Mononuclear cell (primary cell): ENCODE data around the gene RBX1. TPM values are rescaled to one million over a fixed set of nuclear protein-coding genes. Genes with fewer than 3 reads are reported as not detected.
A peak's percentile ranks its signal among the peaks of the same experiment; 100 is the strongest.
"Not testable (repeated sequence)": the region's sequence is repeated elsewhere in the genome, so short reads cannot be mapped to it uniquely, and the experiment has no call there.

Experiments used
- H3K27me3 ChIP-seq: 2 replicates; pipeline ENCODE4 v1.6.0; 2011; ENCODE audit warnings: low read length, control low read depth; ENCODE audit not compliant: insufficient read depth
- H3K4me1 ChIP-seq: 2 replicates; pipeline ENCODE4 v1.5.1; 2011; ENCODE audit warnings: mild to moderate bottlenecking, low read length, control low read depth; ENCODE audit not compliant: insufficient read depth
- H3K4me3 ChIP-seq: 2 replicates; pipeline ENCODE4 v1.5.1; 2011; ENCODE audit warnings: mild to moderate bottlenecking, low read length, moderate library complexity
- H3K9me3 ChIP-seq: 2 replicates; pipeline ENCODE4 v1.5.1; 2011; ENCODE audit warnings: low read depth, mild to moderate bottlenecking, control low read depth, low read length
- total RNA-seq: library from RNA; depleted of rRNA; stranded (reverse); fragments of >200 nt; gene quantifications from one replicate; pipeline ENCODE4 v1.2.3, GENCODE V29; 2012

The RBX1 gene
- total RNA-seq, result 24.7 TPM

DNA sequence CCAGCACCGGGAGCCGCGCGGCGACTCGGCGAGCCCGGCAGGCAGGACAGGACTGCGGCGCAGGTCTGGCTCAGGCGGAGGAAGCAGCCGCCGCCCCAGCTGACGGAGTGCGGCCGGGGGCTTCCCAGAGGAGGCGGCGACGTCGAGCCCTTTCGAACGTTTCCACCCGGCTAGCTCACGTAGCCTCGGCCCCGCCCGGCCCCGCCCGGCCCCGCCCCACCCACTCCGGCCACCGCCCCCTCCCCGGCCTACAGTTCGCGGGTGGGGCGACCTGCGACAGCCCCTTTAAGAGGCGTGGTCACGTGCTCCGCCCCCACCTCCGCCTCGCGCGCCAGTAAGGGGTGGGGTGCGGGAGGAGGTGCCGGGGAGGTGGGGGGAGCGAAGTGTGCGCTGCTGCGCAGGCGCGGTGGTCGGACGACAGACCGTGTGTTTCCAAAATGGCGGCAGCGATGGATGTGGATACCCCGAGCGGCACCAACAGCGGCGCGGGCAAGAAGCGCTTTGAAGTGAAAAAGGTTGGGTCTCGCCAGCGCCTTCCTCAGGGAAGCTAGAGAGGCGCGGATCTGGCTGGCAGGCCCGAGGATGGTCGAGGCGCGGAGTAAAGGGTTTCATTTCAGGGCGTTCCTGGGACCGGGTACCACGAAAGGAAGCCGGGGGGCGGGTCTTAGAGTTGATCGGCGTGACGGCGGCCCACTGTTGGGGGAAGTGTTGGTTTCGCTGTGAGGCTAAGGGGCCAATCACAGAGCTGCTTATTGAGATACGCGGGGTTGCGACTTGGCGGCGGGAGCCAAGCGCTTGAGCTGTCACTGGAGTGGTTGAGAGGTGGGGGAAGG lies at the start of gene RBX1:
Gene RBX1 (plus strand): TSS at position 417 of the 833 bp plus-strand sequence. CDS start 21 bp downstream, at position 438.
- H3K4me1 ChIP-seq, result peaks cover 35% of the 10 kb centered on the region

GRCh38 chr22:40904101-40904500 lies 47.1 kb upstream of the RBX1 start:
- no peaks in the 10 kb centered on the region for H3K4me1 ChIP-seq
- no peaks in the 10 kb centered on the region for H3K9me3 ChIP-seq
- no peak overlapping the region for H3K4me3 ChIP-seq
- H3K27me3 ChIP-seq, result no peaks in the 10 kb centered on the region

More for the DNA sequence above, at the start of gene RBX1:
- peak within 1 kb of the TSS; percentile 91 for H3K4me3 ChIP-seq
- H3K9me3 ChIP-seq, result no peaks in the 10 kb centered on the region
- H3K27me3 ChIP-seq, result no peaks in the 10 kb centered on the region

DNA sequence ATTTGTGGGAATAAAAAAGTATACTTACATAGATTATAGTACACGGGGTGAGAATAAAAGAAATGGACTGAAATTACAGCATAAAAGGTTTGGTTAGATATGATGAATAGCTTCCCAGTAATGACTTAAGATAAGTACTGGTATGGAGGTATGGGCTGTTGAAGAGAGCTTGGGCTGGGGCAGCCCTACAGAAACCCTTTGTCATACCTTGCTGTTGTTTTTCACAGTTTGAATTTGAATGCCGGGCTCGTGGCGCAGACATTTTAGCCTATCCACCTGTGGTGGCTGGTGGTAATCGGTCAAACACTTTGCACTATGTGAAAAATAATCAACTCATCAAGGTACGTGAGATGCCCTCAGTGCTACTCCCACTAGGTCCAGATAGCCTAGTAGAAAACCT lies 42.3 kb upstream of the RBX1 start:
- Histone ChIP-seq H3K9me3 (no peaks in the 10 kb centered on the region), H3K27me3 (no peaks in the 10 kb centered on the region), H3K4me1 (no peaks in the 10 kb centered on the region), H3K4me3 (no peak overlapping the region)

GRCh38 chr22:40911772-40912171 lies 39.4 kb upstream of the RBX1 start:
- H3K4me1 ChIP-seq, result no peaks in the 10 kb centered on the region
- H3K27me3 ChIP-seq, result no peaks in the 10 kb centered on the region
- H3K4me3 ChIP-seq, result no peak overlapping the region
- no peaks in the 10 kb centered on the region for H3K9me3 ChIP-seq

DNA sequence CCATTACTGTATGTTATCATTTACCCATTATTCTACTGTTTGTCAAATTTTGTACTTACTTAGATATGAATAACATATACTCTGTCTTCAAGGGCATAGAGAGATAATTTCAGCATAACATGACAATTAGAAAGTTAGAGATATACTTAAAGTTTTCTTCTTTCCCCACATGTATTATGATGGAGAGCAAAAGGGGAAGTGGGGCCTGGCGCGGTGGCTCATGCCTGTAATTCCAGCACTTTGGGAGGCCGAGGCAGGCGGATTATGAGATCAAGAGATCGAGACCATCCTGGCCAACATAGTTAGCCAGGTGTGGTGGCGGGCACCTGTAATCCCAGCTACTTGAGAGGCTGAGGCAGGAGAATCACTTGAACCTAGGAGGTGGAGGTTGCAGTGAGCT lies 38.2 kb upstream of the RBX1 start:
- H3K4me3 ChIP-seq, H3K9me3 ChIP-seq, H3K27me3 ChIP-seq, H3K4me1 ChIP-seq: not testable (repeated sequence)

GRCh38 chr22:40919446-40919845 lies 31.7 kb upstream of the RBX1 start:
- Histone ChIP-seq H3K4me1 (peaks cover 3% of the 10 kb centered on the region), H3K9me3 (no peaks in the 10 kb centered on the region), H3K4me3 (no peak overlapping the region), H3K27me3 (no peaks in the 10 kb centered on the region)

DNA sequence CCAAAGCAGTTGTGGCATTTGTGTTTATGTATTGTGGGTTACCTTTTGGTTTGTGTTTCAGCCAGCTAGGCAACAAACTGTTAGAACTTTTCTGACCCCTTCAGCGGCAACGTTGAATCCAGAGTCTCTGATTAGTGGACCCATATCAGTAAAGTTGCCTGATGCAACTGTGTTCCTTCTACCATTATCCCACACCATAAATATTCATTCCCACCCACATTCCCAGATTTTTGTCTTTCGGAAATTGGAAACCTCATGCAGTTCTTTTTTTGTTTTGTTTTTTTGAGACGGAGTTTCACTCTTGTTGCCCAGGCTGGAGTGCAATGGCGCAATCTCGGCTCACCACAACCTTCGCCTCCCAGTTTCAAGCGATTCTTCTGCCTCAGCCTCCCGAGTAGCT lies 30.7 kb upstream of the RBX1 start:
- Histone ChIP-seq H3K27me3 (no peaks in the 10 kb centered on the region), H3K9me3 (no peaks in the 10 kb centered on the region), H3K4me3 (no peak overlapping the region), H3K4me1 (peaks cover 3% of the 10 kb centered on the region)

GRCh38 chr22:40922484-40923303 lies 28.5 kb upstream of the RBX1 start:
- Histone ChIP-seq H3K4me1 (peaks cover 3% of the 10 kb centered on the region), H3K9me3 (no peaks in the 10 kb centered on the region), H3K27me3 (no peaks in the 10 kb centered on the region), H3K4me3 (no peak overlapping the region)

- H3K4me3 ChIP-seq, result no peak overlapping the region
- no peaks in the 10 kb centered on the region for H3K4me1 ChIP-seq
- no peaks in the 10 kb centered on the region for H3K9me3 ChIP-seq
- no peaks in the 10 kb centered on the region for H3K27me3 ChIP-seq
Measured at GRCh38 chr22:40928657-40929056, 22.5 kb upstream of the RBX1 start.

- H3K4me3 ChIP-seq, result no peak overlapping the region
- H3K4me1 ChIP-seq, result no peaks in the 10 kb centered on the region
- H3K9me3 ChIP-seq, result no peaks in the 10 kb centered on the region
- H3K27me3 ChIP-seq, result no peaks in the 10 kb centered on the region
Measured at GRCh38 chr22:40932396-40932795, 18.8 kb upstream of the RBX1 start.

GRCh38 chr22:40939202-40939601 lies 12.0 kb upstream of the RBX1 start:
- no peaks in the 10 kb centered on the region for H3K9me3 ChIP-seq
- no peaks in the 10 kb centered on the region for H3K27me3 ChIP-seq
- H3K4me1 ChIP-seq, result peaks cover 23% of the 10 kb centered on the region
- H3K4me3 ChIP-seq, result no peak overlapping the region

DNA sequence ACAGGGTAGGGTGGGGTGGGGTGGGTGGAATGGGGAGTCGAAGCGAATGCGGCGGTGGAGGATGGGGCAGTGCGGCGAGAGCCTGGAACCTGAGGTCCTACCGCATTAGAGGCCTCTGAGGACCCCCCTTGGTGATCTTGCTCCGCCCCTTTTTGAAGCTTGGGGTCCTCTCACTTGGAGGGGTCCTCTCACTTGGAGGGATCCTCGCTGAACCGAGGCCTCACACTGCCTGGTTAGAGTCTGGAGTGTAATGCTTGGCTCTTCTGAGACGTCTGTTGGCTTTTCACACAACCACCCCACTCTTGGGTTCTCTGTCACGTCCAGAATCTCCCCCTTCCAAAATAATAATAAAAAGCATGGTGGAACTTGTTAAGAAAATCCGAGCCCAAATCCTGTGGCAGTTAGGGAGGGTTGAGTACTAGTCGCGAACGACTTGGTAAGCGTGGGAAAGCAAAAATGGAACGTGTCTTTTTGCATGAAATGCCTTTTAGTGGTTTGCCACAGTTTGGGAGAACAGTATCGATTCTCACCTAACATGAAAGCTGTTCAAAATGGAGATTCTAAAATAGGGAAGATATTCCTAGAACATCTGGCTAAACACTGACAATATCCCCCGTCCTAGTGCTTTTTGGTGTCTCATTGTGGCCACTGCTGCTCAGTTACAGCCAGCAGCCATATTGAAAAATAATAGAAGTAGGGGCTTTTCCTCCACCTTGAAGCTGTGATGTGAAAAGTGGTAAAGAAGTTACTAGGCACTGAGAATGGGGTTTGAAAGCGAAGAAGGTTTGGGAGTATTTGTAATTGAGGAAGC lies 822 bp downstream of the RBX1 start:
- H3K4me1 ChIP-seq, result peaks cover 35% of the 10 kb centered on the region
- H3K9me3 ChIP-seq, result no peaks in the 10 kb centered on the region
- H3K4me3 ChIP-seq, result peak overlapping the region; percentile 89
- H3K27me3 ChIP-seq, result no peaks in the 10 kb centered on the region

DNA sequence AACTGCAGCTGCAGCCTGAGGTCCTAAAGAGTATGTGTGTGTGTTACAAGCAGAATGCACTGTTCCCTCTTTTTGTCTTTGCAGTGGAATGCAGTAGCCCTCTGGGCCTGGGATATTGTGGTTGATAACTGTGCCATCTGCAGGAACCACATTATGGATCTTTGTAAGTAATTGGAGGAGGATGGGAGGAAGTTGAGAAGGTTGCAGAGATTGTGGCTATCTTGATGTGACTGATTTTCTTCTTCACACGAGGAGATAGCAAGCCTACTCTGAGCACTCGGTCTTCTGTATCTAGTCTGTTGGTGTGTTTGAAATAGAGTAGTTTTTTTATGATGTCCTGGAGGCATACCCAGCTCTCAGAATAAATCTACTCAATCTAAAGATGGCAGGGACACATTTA lies 2.3 kb downstream of the RBX1 start:
- Histone ChIP-seq H3K27me3 (no peaks in the 10 kb centered on the region), H3K4me1 (peaks cover 35% of the 10 kb centered on the region), H3K4me3 (no peak overlapping the region), H3K9me3 (no peaks in the 10 kb centered on the region)

DNA sequence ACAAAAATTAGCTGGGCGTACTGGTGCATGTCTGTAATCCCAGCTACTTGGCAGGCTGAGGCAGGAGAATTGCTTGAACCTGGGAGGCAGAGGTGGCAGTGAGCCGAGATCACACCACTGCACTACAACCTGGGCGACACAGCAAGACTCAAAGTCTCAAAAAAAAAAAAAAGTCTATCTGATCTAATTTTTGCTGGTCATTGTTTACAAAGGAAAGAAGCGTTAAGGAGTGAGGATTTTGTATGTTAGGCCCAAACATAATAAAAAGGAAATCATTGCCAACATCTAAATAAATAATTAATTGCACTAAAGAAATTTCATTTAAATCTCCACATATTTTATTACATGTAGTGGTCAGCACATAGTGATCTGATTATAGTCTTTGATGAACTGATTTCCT lies 2.9 kb downstream of the RBX1 start:
- Histone ChIP-seq H3K4me3 (no peak overlapping the region), H3K9me3 (no peaks in the 10 kb centered on the region), H3K27me3 (no peaks in the 10 kb centered on the region)

DNA sequence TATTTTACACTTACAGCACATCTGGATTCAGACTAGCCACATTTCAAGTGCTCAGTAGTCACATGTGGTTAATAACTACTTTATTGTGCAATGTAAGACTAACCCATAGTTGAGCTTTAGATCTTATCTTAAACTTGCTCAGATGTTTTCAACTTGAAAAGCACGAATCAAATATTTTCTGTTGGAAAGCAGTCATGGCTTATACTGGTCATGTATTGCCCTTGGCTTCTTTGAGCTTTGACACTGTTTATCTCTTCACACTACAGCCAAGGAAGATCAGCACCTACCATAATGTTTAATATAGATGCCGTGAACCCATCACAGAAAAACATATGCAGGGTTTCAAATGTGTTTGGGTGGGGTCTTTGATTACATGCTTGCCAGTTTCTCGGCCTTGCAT lies 4.4 kb downstream of the RBX1 start:
- Histone ChIP-seq H3K27me3 (no peaks in the 10 kb centered on the region), H3K4me3 (no peak overlapping the region), H3K4me1 (peaks cover 26% of the 10 kb centered on the region), H3K9me3 (no peaks in the 10 kb centered on the region)

More for the DNA sequence above, 2.9 kb downstream of the RBX1 start:
- peaks cover 35% of the 10 kb centered on the region for H3K4me1 ChIP-seq
